GM12873 (cell line): ENCODE measurements around the gene TFAP2B.

ENCODE experiments used
- CTCF ChIP-seq: IDR thresholded peaks from 2 replicates; pipeline ENCODE4 v1.5.1; 2012; ENCODE audit warnings: low read depth, mild to moderate bottlenecking, moderate library complexity, low read length, control low read depth; ENCODE audit not compliant: insufficient read depth; ENCODE audit errors: missing control alignments

The TFAP2B gene

GRCh38 chr6:50819466-50819903, 814 bp downstream of the TFAP2B start:
- TF ChIP-seq CTCF, result no peak

GRCh38 chr6:50819904-50820868, 1.5 kb downstream of the TFAP2B start:
- no peak for TF ChIP-seq CTCF

- TF ChIP-seq CTCF, result no peak
These were observed 2.2 kb downstream of the TFAP2B start for GRCh38 chr6:50820869-50821264.

- TF ChIP-seq CTCF, result no peak
These were observed 2.9 kb downstream of the TFAP2B start for GRCh38 chr6:50821441-50822077.

GRCh38 chr6:50822078-50822476, 3.4 kb downstream of the TFAP2B start:
- no peak for TF ChIP-seq CTCF

- TF ChIP-seq CTCF, result no peak
These were observed 4.6 kb downstream of the TFAP2B start for GRCh38 chr6:50823094-50823920.
